HG02970 (cell line): Measurements from ENCODE around the gene BDP1.
"Not testable (repeated sequence)": the region's sequence is repeated elsewhere in the genome, so short reads cannot be mapped to it uniquely, and the experiment has no call there.

ENCODE experiments used
- ATAC-seq: cut with Tn5 transposase; IDR thresholded peaks from one replicate; pipeline ENCODE4 v1.9.1; 2021; ENCODE audit warnings: mild to moderate bottlenecking, moderate library complexity, moderate number of reproducible peaks; ENCODE audit not compliant: unreplicated experiment, low FRiP score

The BDP1 gene

GRCh38 chr5:71601222-71602026 lies 146.0 kb downstream of the BDP1 start:
- ATAC-seq = peak; percentile 82

- ATAC-seq = not testable (repeated sequence)
Measured at GRCh38 chr5:71609916-71610315, 154.5 kb downstream of the BDP1 start.

- no peak for ATAC-seq
Measured at GRCh38 chr5:71615809-71616208, 160.4 kb downstream of the BDP1 start.
